Parathyroid adenoma (tissue), 2 donors: ENCODE data around the gene YWHAH.

Experiments used
- H2AFZ ChIP-seq: fragments of 300-600 bp; sonication (generic); one replicate; pipeline ENCODE4 v1.7.0; 2017; ENCODE audit warnings: antibody characterized with exemption, mild to moderate bottlenecking
- H3K27ac ChIP-seq: fragments of 300-600 bp; sonication (generic); one replicate; pipeline ENCODE4 v1.7.0; 2017
- H3K27me3 ChIP-seq: fragments of 300-600 bp; sonication (generic); one replicate; pipeline ENCODE4 v1.7.0; 2017; ENCODE audit warnings: low read length; ENCODE audit not compliant: control insufficient read depth, insufficient read depth
- H3K36me3 ChIP-seq: fragments of 300-600 bp; sonication (generic); one replicate; pipeline ENCODE4 v1.7.0; 2017; ENCODE audit warnings: low read length; ENCODE audit not compliant: control insufficient read depth, insufficient read depth
- H3K4me1 ChIP-seq: fragments of 300-600 bp; sonication (generic); one replicate; pipeline ENCODE4 v1.7.0; 2017; ENCODE audit warnings: control low read depth
- H3K4me2 ChIP-seq: fragments of 300-600 bp; sonication (generic); one replicate; pipeline ENCODE4 v1.7.0; 2017; ENCODE audit warnings: low read length
- H3K4me3 ChIP-seq: fragments of 300-600 bp; sonication (generic); one replicate; pipeline ENCODE4 v1.7.0; 2017; ENCODE audit warnings: low read depth, low read length
- H3K79me2 ChIP-seq: fragments of 300-600 bp; sonication (generic); one replicate; pipeline ENCODE4 v1.7.0; 2017; ENCODE audit warnings: control low read depth
- H3K9ac ChIP-seq: fragments of 300-600 bp; sonication (generic); one replicate; pipeline ENCODE4 v1.7.0; 2017; ENCODE audit warnings: mild to moderate bottlenecking
- H3K9me3 ChIP-seq: fragments of 300-600 bp; sonication (generic); one replicate; pipeline ENCODE4 v1.7.0; 2017; ENCODE audit warnings: low read length; ENCODE audit not compliant: control insufficient read depth
- TF ChIP-seq, protein P1 (sequence below): fragments of 300-600 bp; sonication (generic); IDR thresholded peaks from one replicate; pipeline ENCODE4 v1.7.0; 2017; ENCODE audit warnings: antibody characterized with exemption, mild to moderate bottlenecking
- donor health status: primary hyperparathyroidism.

YWHAH gene

DNA sequence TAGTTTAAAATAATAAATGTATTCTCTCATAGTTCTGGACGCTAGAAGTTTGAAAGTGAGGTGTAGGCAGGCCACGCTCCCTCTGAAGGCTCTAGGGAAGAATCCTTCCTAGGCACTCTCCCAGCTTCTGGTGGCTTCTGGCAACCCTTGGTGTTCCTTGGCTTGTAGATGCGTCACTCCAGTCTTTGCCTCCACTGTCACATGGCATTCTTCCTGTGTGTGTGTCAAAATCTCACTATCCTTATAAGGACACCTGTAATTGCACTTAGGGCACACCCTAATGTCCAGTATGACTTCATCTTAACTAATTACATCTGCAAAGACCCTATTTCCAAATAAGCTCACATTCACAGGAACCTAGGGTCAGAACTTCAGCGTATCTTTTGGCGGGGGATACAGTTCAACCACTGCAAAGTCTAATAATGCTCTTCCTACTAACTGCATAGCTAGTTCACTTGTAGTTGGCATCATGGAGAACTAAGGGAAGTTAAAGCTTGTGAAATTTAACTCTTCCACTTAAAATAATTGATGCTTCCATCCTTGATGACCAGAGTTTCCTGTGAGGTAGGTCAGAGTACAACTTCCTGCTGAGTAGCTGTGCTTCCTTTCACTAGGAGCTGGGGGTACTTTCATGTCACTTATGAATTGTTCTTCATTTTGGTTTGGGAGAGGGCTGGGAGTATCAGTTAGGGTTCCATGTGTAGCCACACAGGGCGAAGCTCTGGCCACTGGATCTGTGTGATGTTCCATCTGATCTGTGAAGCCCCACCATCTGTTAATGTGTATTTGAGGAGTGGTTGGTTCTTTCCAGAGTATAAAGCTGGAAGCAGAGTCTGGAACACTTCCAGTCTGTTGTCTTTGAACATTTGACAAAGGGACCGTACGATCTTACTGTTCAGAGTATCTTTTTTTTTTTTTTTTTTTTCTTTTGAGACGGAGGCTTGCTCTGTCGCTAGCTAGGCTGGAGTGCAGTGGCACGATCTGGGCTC lies 10.5 kb downstream of the YWHAH start:
- peak overlapping the region; percentile 6 for H3K27ac ChIP-seq
- no peaks in the 10 kb centered on the region for H3K4me1 ChIP-seq
- no peak overlapping the region for H3K4me3 ChIP-seq
- H3K79me2 ChIP-seq, result peaks cover 8% of the 10 kb centered on the region
- H2AFZ ChIP-seq, result no peak overlapping the region
- H3K27me3 ChIP-seq, result no peaks in the 10 kb centered on the region
- H3K36me3 ChIP-seq, result no peaks in the 10 kb centered on the region
- H3K9me3 ChIP-seq, result no peaks in the 10 kb centered on the region
- no peak overlapping the region for H3K4me2 ChIP-seq
- TF ChIP-seq, protein P1, sequence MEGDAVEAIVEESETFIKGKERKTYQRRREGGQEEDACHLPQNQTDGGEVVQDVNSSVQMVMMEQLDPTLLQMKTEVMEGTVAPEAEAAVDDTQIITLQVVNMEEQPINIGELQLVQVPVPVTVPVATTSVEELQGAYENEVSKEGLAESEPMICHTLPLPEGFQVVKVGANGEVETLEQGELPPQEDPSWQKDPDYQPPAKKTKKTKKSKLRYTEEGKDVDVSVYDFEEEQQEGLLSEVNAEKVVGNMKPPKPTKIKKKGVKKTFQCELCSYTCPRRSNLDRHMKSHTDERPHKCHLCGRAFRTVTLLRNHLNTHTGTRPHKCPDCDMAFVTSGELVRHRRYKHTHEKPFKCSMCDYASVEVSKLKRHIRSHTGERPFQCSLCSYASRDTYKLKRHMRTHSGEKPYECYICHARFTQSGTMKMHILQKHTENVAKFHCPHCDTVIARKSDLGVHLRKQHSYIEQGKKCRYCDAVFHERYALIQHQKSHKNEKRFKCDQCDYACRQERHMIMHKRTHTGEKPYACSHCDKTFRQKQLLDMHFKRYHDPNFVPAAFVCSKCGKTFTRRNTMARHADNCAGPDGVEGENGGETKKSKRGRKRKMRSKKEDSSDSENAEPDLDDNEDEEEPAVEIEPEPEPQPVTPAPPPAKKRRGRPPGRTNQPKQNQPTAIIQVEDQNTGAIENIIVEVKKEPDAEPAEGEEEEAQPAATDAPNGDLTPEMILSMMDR, result no peak
- H3K9ac ChIP-seq, result no peak overlapping the region

DNA sequence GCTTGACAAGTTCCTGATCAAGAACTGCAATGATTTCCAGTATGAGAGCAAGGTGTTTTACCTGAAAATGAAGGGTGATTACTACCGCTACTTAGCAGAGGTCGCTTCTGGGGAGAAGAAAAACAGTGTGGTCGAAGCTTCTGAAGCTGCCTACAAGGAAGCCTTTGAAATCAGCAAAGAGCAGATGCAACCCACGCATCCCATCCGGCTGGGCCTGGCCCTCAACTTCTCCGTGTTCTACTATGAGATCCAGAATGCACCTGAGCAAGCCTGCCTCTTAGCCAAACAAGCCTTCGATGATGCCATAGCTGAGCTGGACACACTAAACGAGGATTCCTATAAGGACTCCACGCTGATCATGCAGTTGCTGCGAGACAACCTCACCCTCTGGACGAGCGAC lies 12.0 kb downstream of the YWHAH start:
- no peaks in the 10 kb centered on the region for H3K4me1 ChIP-seq
- H3K27ac ChIP-seq, result no peak overlapping the region
- H3K9me3 ChIP-seq, result no peaks in the 10 kb centered on the region
- H3K9ac ChIP-seq, result no peak overlapping the region
- H3K36me3 ChIP-seq, result no peaks in the 10 kb centered on the region
- H3K27me3 ChIP-seq, result no peaks in the 10 kb centered on the region
- H2AFZ ChIP-seq, result no peak overlapping the region
- no peak overlapping the region for H3K4me3 ChIP-seq
- TF ChIP-seq, protein P1, result no peak
- no peaks in the 10 kb centered on the region for H3K79me2 ChIP-seq
- H3K4me2 ChIP-seq, result no peak overlapping the region

DNA sequence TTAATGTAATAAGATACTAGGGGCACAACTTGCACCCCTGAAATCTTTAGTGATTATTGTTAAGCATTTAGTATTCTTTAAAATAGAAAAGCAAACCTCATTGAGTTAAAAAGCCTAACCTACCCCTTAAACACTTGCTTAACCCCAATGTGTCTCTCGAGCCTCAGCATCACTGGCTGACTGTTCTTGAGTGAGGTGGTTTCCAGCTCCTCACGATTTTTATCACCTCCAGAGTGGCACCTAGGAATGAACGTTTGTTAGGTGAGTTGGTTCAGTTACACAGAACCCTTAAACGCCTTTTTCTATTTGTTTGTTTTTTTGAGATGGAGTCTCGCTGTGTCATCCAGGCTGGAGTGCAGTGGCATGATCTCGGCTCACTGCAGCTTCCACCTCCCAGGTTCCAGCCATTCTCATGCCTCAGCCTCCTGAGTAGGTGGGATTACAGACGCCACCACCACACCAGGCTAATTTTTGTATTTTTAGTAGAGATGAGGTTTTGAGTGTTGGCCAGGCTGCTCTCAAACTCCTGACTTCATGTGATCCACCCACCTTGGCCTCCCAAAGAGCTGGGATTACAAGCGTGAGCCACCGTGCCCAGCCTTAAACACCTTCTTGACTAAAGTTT lies 13.7 kb downstream of the YWHAH start:
- H3K36me3 ChIP-seq, result no peaks in the 10 kb centered on the region
- H2AFZ ChIP-seq, result no peak overlapping the region
- TF ChIP-seq, protein P1, result no peak
- no peaks in the 10 kb centered on the region for H3K4me1 ChIP-seq
- H3K4me2 ChIP-seq, result no peak overlapping the region
- H3K4me3 ChIP-seq, result no peak overlapping the region
- H3K9ac ChIP-seq, result no peak overlapping the region
- H3K9me3 ChIP-seq, result no peaks in the 10 kb centered on the region
- no peaks in the 10 kb centered on the region for H3K79me2 ChIP-seq
- no peaks in the 10 kb centered on the region for H3K27me3 ChIP-seq
- no peak overlapping the region for H3K27ac ChIP-seq

DNA sequence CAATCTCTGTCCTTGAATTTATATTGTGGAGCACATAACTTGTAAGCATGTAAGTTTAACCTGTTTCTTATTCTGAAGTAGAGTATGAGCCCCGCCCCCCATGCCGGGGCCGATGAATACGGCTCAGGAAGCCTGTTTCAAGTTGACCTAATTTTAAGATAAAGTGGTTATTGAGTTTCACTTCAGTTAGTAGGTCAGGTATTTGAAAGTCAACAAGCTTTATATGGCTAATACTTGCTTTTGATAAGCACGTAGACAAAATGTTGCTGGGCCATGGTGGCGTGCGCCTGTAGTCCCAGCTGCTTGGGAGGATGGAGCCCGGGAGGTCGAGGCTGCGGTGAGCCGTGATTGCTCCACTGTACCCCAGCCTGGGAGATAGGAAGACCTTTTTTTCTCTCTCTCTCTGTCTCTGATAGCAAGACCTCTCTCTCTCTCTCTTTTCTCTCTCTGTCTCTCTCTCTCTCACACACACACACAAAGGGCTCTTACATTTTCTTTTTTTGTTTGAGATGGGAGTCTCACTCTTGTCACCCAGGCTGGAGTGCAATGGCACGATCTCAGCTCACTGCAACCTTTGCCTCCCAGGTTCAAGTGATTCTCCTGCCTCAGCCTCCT lies 14.4 kb downstream of the YWHAH start:
- Histone ChIP-seq H3K9me3 (no peaks in the 10 kb centered on the region), H3K27me3 (no peaks in the 10 kb centered on the region), H3K4me3 (no peak overlapping the region), H3K27ac (no peak overlapping the region), H3K4me2 (no peak overlapping the region), H3K79me2 (no peaks in the 10 kb centered on the region), H3K36me3 (no peaks in the 10 kb centered on the region), H3K4me1 (no peaks in the 10 kb centered on the region), H3K9ac (no peak overlapping the region), H2AFZ (no peak overlapping the region)
- TF ChIP-seq, protein P1, result no peak
